CD4-positive, alpha-beta T cell treated with Interleukin-17A for 1 hour (primary cell): Measurements from ENCODE around the gene PTH2.
"Not testable (repeated sequence)": the region's sequence is repeated elsewhere in the genome, so short reads cannot be mapped to it uniquely, and the experiment has no call there.

Experiments used
- DNase-seq: peaks from one replicate; pipeline ENCODE4 v3.0.0-alpha.2; 2020

Gene PTH2

GRCh38 chr19:49374665-49375434, 48.4 kb downstream of the PTH2 start:
- DNase-seq, result no peak

DNA sequence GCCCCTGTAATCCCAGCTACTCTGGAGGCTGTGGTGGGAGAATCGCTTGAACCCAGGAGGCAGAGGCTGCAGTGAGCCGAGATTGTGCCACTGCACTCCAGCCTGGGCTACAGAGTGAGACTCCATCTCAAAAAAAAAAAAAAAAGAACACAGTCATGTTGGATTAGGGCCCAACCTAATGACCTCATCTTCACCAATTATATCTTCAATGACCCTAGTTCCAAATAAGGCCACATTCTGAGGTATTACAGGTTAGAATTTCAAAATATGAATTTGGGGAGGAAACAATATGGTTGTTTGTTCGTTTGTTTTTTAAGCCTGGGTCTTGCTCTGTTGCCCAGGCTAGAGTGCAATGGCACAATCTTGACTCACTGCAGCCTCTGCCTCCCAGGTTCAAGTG, 50.1 kb downstream of the PTH2 start:
- not testable (repeated sequence) for DNase-seq
